ENCODE results near the gene P2RX1.

DNA sequence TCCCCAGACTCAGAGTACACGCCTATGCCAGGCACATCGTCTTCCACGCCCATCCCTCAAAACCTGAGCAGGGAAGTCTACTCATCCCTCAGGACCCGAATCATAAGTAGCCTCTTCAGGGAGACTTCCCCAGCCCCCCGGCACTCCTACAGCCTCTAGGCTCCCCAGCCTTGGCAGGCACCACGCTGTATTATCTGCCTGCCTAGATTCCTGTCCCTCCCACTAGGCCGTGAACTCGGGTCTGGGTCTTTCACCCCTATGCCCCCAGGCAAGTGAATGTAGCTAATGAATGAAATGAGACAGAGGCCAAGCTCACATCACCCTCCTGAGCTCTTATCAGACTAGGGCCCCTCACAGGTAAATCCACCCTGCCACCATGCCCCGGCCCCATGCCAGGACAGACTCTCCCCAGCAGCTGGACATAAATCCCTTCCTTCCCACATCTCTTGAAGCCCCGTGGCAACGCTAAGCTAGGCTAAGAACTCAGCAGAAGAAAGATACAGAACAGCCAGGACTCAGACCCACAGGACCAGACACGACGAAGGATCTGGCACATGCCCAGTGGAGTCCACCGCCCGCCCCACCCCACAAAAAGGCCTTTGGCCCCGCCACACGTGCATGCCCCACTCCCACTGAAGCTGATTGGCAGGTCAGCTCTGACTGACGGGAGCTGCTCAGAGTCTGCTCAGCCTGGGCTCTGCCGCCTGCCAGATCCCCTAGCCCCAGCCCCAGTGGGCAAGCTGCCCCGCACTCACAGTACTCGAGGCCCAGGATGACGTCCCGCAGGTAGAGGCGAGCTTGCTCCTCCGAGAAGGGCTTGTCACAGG is 36.5 kb downstream of the P2RX1 start:
- TF ChIP-seq, protein P1, sequence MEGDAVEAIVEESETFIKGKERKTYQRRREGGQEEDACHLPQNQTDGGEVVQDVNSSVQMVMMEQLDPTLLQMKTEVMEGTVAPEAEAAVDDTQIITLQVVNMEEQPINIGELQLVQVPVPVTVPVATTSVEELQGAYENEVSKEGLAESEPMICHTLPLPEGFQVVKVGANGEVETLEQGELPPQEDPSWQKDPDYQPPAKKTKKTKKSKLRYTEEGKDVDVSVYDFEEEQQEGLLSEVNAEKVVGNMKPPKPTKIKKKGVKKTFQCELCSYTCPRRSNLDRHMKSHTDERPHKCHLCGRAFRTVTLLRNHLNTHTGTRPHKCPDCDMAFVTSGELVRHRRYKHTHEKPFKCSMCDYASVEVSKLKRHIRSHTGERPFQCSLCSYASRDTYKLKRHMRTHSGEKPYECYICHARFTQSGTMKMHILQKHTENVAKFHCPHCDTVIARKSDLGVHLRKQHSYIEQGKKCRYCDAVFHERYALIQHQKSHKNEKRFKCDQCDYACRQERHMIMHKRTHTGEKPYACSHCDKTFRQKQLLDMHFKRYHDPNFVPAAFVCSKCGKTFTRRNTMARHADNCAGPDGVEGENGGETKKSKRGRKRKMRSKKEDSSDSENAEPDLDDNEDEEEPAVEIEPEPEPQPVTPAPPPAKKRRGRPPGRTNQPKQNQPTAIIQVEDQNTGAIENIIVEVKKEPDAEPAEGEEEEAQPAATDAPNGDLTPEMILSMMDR (IDR thresholded peaks at IDR 0.05): no peak
- no peak for TF ChIP-seq POLR2A (IDR thresholded peaks at IDR 0.05)
